Peyer's patch (tissue), 4 donors: Measurements from ENCODE around the gene ZP2.

ENCODE experiments used
- CTCF ChIP-seq, 6 experiments: fragments of 450-650 bp in 4 of 6; fragments of 200-600 bp in 2 of 6; sonication (generic) in 1 of 6; IDR thresholded peaks; one replicate each; pipeline ENCODE4 v1.5.1; 2017 to 2019; ENCODE audit warnings: antibody characterized with exemption in 6 of 6, mild to moderate bottlenecking in 3 of 6, moderate library complexity in 1 of 6
- POLR2A ChIP-seq, 2 donors: fragments of 450-650 bp; IDR thresholded peaks; one replicate each; pipeline ENCODE4 v1.5.1; 2017; ENCODE audit warnings: antibody characterized with exemption in 2 of 2, mild to moderate bottlenecking in 2 of 2, moderate library complexity in 2 of 2

- no peak for TF ChIP-seq CTCF (IDR thresholded peaks at IDR 0.05)
- no peak for TF ChIP-seq POLR2A (IDR thresholded peaks at IDR 0.05)
These were observed 32.0 kb downstream of the ZP2 start for GRCh38 chr16:21179126-21179982.
